ENCODE measurements around the gene SERPINA3. TPM values are rescaled to one million over a fixed set of nuclear protein-coding genes. Genes with fewer than 3 reads are reported as not detected.

Gene SERPINA3
- total and polyA plus RNA-seq, 2 of the 8 experiments (the other 6 are each of a cell fraction or from before 2014, with no cell fraction given) = not detected

- Histone ChIP-seq H3K4me2 (ENCODE audit: insufficient read depth in 1 of 2, low read depth in 2 of 2, low read length in 2 of 2) (no peak overlapping the region), H2AK5ac (ENCODE audit: low read depth, low read length) (no peak overlapping the region), H2BK5ac (ENCODE audit: low read depth, low read length) (no peak overlapping the region), H4K91ac (replicated peaks; ENCODE audit: insufficient read length, low read length) (no peak overlapping the region), H3K14ac (ENCODE audit: insufficient read length) (no peak overlapping the region), H4K5ac (ENCODE audit: insufficient read length, low read depth, low read length) (no peak overlapping the region), H4K8ac (ENCODE audit: extremely low read depth, insufficient read depth, low read length) (no peak overlapping the region), H3K56ac (replicated peaks; ENCODE audit: insufficient read length, low read depth, low read length) (no peak overlapping the region), H3K23me2 (ENCODE audit: low read depth, low read length) (no peaks in the 10 kb centered on the region), H3K27ac (ENCODE audit: low read depth, low read length) (no peak overlapping the region), H4K20me1 (replicated peaks in 1 of 2; ENCODE audit: control insufficient read depth in 1 of 2, insufficient read depth in 2 of 2, low read length in 2 of 2) (no peaks in the 10 kb centered on the region), H3K9me3 (ENCODE audit: insufficient read depth in 2 of 2, low read depth in 1 of 2, low read length in 1 of 2) (0 out of 4 replicates have a peak, but pooled peaks cover 0 to 2% of the 10 kb centered on the region in 2 experiments), H3K4me3 (ENCODE audit: extremely low read depth in 1 of 4, insufficient read depth in 2 of 4, low read depth in 3 of 4, low read length in 4 of 4) (no peak overlapping the region), H3K79me2 (ENCODE audit: control insufficient read depth in 1 of 2, insufficient read depth in 2 of 2, low read length in 2 of 2) (no peaks in the 10 kb centered on the region), H3K36me3 (ENCODE audit: control insufficient read depth in 2 of 4, insufficient read depth in 4 of 4, low read length in 3 of 4) (no peaks in the 10 kb centered on the region), H2AFZ (ENCODE audit: low read length) (no peak overlapping the region), H3K9ac (replicated peaks in 1 of 4; ENCODE audit: extremely low read depth in 1 of 4, low read depth in 3 of 4, low read length in 3 of 4) (no peak overlapping the region), H3K79me1 (ENCODE audit: low read depth, low read length) (no peaks in the 10 kb centered on the region), H3K27me3 (replicated peaks in 1 of 4; ENCODE audit: control insufficient read depth in 3 of 4, extremely low read depth in 1 of 4, insufficient read depth in 3 of 4, low read length in 3 of 4) (no peaks in the 10 kb centered on the region), H2BK12ac (ENCODE audit: low read depth, low read length) (no peak overlapping the region), H2BK120ac (replicated peaks; ENCODE audit: low read depth, low read length) (no peak overlapping the region), H2BK15ac (ENCODE audit: low read length) (no peak overlapping the region), H3K23ac (ENCODE audit: insufficient read length) (no peak overlapping the region), H3K4ac (replicated peaks; ENCODE audit: insufficient read length, low read depth, low read length) (no peak overlapping the region), H3K4me1 (replicated peaks in 1 of 4; ENCODE audit: control insufficient read depth in 3 of 4, insufficient read depth in 4 of 4, low read length in 3 of 4) (no peaks in the 10 kb centered on the region), H2BK20ac (ENCODE audit: low read length) (no peak overlapping the region), H3K18ac (ENCODE audit: extremely low read depth, low read length) (no peak overlapping the region)
- TF ChIP-seq NRF1 (IDR thresholded peaks at IDR 0.05; ENCODE audit: low read depth, low read length) (no peak), JUN (IDR thresholded peaks at IDR 0.05; ENCODE audit: low read depth, low read length) (no peak), ATF3 (IDR thresholded peaks at IDR 0.05; ENCODE audit: insufficient read depth, low read depth, low read length) (no peak), SP2 (IDR thresholded peaks at IDR 0.05; ENCODE audit: low read length) (no peak), CTBP2 (IDR thresholded peaks at IDR 0.05; ENCODE audit: borderline replicate concordance, insufficient read depth, insufficient read length, low read length) (no peak), RFX5 (IDR thresholded peaks at IDR 0.05; ENCODE audit: borderline replicate concordance, low read depth, low read length) (no peak), HDAC2 (IDR thresholded peaks at IDR 0.05; ENCODE audit: borderline replicate concordance in 1 of 2, low read depth in 2 of 2, low read length in 2 of 2) (no peak), EP300 (IDR thresholded peaks at IDR 0.05; ENCODE audit: borderline replicate concordance in 1 of 2, low read depth in 2 of 2, low read length in 2 of 2) (no peak), POLR2AphosphoS5 (IDR thresholded peaks at IDR 0.05; ENCODE audit: low read depth, low read length) (no peak), BRCA1 (IDR thresholded peaks at IDR 0.05; ENCODE audit: low read depth, low read length) (no peak), TCF12 (IDR thresholded peaks at IDR 0.05; ENCODE audit: low read depth, low read length) (no peak), YY1 (IDR thresholded peaks at IDR 0.05; ENCODE audit: low read depth, low read length) (no peak), ZNF274 (IDR thresholded peaks at IDR 0.05; ENCODE audit: borderline replicate concordance, extremely low read depth, low read length) (no peak)
- CTCF ChIA-PET (ENCODE audit: partially characterized antibody) = interaction anchor here (0.7 to 2.1 kb wide), 4 partner anchors 10 to 265 kb away, joined by 3 to 9 read pairs (median 4); partner anchors contain the start of gene SERPINA5
- POLR2A ChIA-PET (ENCODE audit: partially characterized antibody) = no interaction called here
- WGBS, 2 experiments (ENCODE audit: extremely low coverage in 1 of 2, insufficient coverage in 1 of 2, insufficient read length in 1 of 2, insufficient replicate concordance in 2 of 2, low coverage in 1 of 2, low lambda C conversion rate in 2 of 2, missing lambda C conversion rate in 1 of 2) = 74% methylated on average over 6 of the region's 7 CpGs; no CpG with 5 or more reads in 1 of the 2 experiments
- DNase-seq (ENCODE audit: low read depth in 1 of 2, low spot score in 2 of 2) (no peak), FAIRE-seq (no peak)
These were observed 40.8 kb upstream of the SERPINA3 start for GRCh38 chr14:94571395-94571794.
